CD4-positive, alpha-beta T cell treated with Interferon alpha-2 for 1 hour (primary cell): ENCODE data around the gene LMCD1.
"Not testable (repeated sequence)": the region's sequence is repeated elsewhere in the genome, so short reads cannot be mapped to it uniquely, and the experiment has no call there.

Experiments used
- DNase-seq, 2 donors: peaks; one replicate each; pipeline ENCODE4 v3.0.0-alpha.2; 2020 to 2022

LMCD1 gene

DNA sequence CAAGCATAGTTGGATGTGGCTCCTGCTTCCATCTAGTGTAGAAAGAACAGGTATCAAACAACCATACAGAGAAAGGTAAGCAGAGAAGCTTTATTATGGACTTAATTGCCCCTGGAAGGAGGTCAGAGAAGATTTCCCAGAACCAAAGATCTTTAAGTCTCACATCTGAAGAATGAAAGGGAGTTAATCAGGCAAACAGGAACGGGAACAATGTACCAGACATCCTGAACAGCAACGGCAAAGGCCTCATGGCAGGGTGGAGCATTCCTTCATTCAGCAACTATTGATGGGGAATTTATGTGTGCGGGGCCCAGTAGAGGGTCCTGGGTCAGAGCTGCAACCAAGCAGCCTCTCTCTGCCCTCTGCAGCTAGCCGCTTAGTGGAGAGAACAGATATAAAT, 61.5 kb downstream of the LMCD1 start:
- DNase-seq: no peak

DNA sequence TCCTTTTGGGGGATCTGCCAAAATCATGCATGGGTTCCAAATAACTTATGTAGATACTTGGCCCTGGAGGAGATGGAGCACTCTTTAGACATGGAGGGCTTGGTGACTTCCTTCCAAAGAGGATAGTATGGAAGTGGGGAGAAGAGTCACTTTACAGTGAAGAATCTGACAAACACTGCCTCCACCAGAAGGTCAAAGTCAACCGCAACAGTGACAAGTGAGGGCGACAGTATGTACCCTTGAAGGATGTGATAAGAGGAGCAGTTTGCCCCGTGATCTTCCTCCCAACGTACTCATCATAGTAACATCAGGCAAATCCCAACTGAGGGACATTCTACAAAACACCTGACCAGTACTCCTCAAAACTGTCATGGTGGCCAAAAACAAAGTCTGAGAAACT, 62.0 kb downstream of the LMCD1 start:
- no peak for DNase-seq

DNA sequence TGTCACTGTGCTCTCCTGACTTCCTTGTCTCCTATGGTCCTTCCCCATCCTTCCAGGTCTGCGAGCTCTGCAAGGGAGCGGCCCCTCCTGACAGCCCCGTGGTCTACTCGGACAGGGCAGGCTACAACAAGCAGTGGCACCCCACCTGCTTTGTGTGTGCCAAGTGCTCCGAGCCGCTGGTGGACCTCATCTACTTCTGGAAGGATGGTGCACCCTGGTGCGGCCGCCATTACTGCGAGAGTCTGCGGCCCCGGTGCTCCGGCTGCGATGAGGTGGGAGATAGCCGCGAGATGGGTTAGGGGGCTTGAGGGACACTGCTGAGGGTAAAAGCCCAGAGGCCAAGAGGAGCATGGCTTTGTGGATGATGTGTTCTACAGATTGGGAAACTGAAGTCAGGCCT, 63.8 kb downstream of the LMCD1 start:
- DNase-seq: no peak

DNA sequence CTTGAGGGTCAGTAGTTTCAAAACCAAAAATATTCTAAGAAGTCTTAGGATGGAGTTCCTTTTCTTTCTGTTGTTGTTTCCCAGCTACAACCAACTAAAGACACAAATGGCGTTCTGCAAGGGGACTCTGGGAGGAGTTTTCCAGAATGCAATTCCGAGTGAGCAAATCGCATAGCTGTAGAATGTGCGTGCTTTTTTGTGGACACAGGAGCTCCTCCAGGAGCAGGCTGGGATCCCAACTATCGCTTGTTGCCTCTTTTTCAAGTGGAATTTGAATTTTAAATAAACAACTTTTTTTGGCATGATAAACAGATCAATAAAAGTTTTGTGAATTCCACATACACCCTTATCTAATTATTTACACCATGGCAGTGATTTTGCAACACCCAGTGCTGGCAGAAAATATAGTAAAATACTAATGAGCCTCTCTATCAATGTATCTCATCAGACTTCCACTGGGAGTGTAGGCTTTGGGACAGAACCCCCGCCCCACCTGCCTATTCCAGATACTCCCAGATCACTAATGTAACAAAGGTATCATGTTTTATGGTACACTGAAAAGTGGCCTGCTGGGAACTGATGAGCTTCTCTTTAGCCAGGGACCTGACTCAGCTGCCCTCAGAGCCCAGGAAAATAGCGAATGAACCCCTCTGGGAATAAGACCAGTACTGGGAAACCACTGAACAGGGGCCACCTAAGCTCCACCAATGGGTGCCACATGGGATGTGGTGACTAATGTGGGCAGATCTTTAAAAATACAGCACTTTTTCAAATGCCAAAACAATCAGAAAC, 66.4 kb downstream of the LMCD1 start:
- no peak for DNase-seq

GRCh38 chr3:8571256-8571655, 69.6 kb downstream of the LMCD1 start:
- peak in 1 of 2 donors; percentile 21 for DNase-seq

DNA sequence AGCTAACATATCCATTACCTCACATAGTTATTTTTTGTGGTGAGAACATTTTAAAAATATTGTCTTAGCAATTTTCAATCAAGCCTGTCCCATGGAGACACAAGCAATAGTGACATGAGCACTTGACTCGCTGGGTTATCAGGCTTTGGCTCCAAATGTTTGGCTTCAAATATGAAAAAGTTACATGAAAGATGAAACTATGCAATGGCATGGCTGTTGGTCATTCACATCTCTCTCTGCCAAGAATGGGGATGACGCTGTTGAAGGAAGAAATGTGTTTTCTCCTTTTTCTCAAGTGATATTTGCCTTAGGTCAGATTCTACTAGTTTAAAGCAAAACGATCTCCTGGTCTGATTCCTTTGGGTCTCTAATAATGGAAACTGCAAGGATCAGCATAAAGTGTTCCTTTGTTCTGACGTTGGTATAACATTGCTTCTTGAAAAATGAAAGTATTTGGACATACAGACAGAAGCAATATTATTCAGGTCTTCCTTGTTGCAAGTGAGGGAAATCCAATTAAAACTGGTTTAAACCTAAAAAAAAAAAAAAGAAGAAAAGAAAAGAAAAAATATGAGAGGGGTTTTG, 71.8 kb downstream of the LMCD1 start:
- no peak for DNase-seq

DNA sequence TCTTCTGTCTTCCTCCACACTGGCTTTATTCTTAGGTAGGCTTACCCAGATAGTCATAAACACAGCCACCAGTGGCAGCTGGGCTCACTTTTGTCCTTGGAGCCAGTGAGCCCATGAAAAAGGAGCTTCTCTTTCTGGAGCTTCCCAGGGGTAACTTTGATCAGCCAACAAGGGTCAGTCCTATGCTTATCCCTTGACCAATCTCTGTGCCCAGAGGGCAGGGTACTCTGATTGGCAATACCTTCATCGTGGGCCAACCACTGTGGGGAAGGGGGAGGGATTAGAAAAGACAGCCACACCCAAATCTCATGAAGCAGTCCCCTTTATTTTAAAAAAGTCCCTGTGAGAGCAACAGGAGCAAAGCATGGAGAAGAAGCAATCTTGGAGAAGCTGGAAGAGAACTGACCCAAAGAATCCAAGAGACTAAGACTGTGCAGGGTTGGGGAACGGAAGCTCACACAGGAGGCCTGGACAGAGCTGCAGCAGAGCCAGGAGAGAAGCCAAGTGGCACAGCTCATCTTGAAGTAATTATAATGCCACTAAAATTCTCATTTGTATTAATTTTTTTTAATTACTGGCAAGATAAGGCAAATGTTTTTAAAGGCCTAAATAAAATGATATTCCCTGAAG, 72.5 kb downstream of the LMCD1 start:
- DNase-seq: no peak

DNA sequence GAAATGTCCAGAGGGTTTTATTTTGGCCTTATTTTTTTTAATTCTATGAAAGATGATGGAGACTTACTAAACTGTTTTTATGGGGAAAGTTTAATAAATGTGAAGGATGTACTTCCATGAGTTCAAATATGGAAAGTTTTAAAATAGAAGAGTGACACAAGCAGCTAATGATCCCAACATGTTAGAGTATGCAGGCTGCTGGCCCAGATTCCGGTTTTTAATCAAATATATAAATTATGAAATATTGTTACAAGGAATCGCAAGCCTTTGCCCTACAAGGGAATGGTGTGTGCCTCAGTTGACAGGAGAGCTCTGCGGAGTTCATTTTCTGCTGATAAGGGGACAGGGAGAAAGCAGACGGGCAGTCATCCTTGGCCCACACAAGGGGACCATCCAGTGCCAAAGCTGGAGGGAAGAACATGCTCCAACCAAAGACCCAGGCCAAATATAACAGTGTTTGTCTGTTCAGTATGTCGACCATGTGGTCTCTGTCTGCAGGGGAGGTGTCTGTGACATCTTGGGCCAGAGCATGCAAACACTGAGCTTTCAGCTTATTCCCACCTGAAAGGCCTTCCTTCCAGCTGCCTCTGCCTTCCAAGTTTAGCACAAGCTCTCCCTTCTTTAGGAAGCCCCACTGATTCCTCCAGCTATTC, 73.2 kb downstream of the LMCD1 start:
- no peak for DNase-seq

DNA sequence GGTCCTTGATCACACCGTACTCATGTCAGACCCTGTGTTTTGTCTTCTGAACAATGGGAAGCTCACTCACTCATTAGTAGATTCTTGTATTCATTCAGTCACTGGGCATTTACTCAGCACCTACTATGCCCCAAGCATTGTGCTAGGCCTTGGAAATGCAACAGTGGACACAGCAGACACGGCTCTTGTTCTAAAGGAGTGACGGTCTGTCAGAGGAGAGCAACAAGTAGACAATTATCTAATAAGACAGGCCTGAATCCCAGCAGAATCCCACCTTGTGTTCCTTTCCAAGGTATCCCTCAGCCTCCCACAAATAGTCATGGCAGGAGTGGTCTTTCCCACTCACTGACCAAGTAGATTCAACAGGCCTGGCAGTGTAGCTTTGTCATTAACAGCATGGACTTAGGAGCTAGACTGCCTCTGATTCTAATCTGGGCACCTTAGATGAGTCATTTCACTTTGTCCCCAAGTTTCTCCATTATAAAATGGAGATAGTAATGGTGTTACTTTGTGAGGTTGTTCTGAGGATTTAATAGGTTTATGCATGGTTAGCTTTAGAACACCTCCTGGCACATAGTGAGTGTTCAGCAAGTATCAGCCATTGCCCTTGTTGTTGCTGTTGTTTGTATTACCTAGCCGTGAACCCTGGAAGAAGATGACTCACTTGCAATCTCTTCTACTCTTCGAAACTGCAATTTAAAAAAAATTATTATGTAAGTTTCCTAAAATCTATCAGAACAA, 73.9 kb downstream of the LMCD1 start:
- no peak for DNase-seq

- no peak for DNase-seq
These were observed 74.8 kb downstream of the LMCD1 start for GRCh38 chr3:8576436-8576835.

GRCh38 chr3:8576841-8577571, 75.4 kb downstream of the LMCD1 start:
- no peak for DNase-seq

- no peak for DNase-seq
These were observed 76.7 kb downstream of the LMCD1 start for GRCh38 chr3:8578282-8578681.

DNA sequence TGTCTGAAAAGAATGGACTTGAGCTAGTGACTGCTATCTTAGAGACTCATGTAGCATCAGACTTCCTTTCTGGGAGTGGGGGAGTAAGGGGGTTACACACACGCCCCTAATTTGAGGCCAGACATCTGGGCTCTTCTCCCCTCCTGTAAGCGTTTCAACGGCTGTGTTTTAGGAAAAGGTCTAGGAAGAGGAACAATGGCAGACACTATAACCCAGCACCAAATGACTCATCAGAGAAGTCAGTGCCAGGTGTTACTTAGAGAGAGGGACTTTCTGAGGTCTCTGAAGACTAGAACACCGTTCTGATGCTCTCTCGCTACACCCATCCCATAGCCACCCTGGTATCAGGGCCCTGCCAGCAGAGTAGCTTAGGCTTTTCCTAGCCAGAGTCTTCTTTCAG, 77.5 kb downstream of the LMCD1 start:
- no peak for DNase-seq

- no peak for DNase-seq
These were observed 78.3 kb downstream of the LMCD1 start for GRCh38 chr3:8579943-8580342.

DNA sequence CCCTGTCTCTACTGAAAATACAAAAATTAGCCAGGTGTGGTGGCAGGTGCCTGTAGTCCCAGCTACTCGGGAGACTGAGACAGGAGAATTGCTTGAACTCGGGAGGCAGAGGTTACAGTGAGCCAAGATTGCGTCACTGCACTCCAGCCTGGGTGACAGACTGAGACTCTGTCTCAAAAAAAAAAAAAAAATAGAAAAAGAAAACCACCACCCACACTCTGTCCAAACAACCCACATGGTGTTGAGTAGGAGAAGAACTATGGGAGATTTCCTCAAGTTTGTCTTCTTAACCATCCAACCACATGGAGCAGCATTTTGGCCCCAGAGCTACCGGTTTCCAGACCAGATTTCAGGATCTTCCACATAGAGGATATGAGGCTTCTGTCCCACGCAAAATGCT, 78.8 kb downstream of the LMCD1 start:
- DNase-seq: not testable (repeated sequence)

DNA sequence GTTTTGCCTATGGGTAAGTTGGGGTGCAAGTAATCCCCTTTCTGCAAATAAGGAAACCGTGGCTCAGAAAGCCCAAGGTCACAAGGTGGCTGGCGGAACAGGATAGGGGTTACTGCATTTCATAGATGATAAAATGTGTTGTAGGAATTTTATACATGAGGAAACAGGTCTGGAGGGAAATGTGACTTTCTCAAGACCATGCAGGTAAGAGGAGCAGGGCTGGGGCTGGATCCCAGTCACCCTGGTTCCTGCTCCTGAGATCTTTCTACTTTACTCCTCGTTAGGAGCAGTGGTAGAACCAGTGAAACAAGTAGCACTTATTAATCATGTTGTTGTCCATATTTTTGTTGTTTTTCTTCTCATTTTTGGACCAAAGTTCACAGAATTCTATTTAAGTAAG, 79.8 kb downstream of the LMCD1 start:
- no peak for DNase-seq

DNA sequence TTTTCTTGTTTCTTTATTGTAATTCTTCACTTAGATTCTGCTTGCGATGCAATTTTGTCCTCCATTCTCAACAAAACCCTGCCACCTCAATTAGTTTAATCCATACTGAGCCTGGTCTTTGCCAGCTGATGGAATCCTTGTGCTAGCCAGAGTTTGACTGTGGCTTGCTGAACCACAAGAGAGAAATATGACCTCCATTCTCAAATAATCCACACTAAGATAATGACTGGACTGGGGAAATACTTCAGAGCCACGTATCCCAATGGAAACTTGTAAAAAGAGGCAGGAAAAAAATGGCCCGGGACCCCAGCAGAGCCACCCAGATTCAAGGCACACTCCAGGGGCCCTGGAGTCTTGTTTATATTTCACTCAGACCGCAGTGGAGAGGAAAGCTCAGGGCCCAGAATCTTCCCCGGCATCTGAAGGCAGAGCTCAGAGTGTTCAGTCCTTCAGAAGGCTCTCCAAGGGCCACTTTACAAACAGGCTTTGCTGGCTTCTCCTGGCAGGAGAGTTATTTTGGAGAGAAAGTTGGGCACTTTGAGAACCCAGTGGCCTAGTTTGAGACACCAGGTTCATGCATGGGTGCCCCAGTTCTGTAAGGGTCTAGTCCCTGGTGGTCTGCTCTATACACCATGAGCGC, 80.3 kb downstream of the LMCD1 start:
- no peak for DNase-seq

GRCh38 chr3:8584661-8585060, 83.0 kb downstream of the LMCD1 start:
- no peak for DNase-seq

DNA sequence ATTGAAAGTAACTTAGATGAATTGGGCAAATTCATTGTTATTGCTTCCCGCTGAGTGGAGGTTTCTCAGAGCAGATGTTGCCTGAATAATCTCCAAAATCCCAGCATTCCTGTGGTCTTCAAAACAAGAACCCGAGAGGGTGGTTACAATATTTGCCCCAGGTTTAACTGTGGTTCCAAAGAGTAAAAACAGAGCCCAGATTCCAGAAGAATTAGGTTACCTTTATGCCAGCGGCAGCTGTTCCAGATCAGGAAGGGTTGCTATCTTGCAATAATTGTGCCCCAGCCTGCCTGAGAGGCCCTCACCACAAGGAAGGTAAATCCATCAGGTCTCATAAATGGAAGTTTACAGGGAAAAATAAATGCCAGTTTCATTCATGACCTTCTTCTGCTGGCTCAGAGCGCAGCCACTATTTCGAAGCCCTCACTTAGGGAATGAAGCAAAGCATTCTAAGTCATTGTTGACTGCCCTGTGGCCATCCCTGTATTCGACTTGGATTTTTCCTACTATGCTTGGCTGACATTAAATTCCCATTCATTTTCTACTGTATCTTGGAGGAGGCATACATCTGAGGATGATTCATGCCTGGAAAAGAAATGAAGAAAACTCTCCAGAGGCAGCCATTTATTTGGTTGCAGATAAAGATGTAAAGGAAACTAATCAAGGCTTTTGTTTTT, 88.4 kb downstream of the LMCD1 start:
- no peak for DNase-seq

DNA sequence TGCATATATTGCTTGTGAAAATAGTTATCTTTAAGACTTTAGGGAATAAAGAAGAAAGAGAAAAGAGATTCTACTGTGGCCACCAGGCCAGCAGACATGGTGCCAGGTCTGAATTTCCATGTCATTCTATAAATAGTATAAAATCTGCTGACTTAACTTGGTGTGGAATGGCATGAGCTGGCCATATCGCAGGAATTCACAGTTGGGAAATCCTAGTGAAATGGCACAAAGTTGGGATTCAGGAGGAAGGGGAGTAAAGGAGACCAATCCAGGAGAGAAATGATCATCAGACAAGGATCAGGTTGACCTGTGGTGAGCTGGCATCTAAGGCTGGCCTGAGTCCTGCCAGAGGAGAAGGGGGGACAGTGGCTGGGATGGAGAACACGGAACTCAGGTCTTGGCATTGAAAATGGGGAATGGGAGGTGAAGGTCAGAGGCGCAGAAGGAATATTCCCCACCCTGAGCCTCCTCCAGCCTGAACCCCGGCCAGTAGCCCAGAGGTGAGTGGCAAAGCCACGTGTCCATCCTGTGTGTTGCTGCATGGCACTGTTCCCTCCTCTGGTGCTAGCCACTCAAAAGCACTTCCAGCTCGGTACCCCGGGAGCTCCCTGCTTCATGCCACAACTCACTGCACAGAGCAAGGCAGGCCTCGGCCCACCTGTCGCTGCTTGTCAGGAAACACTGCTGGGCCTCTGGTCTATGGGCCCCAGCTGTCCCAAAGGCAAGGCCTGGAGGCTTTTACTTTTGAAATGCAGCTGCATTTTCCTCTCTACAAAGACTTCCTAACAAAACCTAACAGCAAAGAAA, 91.6 kb downstream of the LMCD1 start:
- DNase-seq: no peak
